Spleen (tissue), 7 donors: Measurements from ENCODE around the gene DYRK1A.

ENCODE experiments used
- POLR2AphosphoS5 ChIP-seq, 3 donors: sonication (generic); formaldehyde crosslinking; IDR thresholded peaks; one replicate each; pipeline ENCODE4 v1.5.1; 2017; ENCODE audit warnings: antibody characterized with exemption in 3 of 3
- TF ChIP-seq, protein P1 (sequence below), 11 experiments: fragments of 200-600 bp in 7 of 11; fragments of 450-650 bp in 4 of 11; sonication (generic) in 4 of 11; IDR thresholded peaks in 8 of 11; conservative IDR thresholded peaks in 3 of 11; 1 replicate in 7 of 11; 2 replicates in 4 of 11; pipeline versions ENCODE4 v1.4.0 to v1.8.0; 2016 to 2021; ENCODE audit warnings: antibody characterized with exemption in 11 of 11, inconsistent platforms in 4 of 11, mild to moderate bottlenecking in 1 of 11
- donor health status: DM: no; HTN: no; CAD: no; lungs with moderate emphysema.
- donor health status: DM: no; HTN: no; CAD: no.
- donor health status: DM: no; HTN: no; CAD: no.

DNA sequence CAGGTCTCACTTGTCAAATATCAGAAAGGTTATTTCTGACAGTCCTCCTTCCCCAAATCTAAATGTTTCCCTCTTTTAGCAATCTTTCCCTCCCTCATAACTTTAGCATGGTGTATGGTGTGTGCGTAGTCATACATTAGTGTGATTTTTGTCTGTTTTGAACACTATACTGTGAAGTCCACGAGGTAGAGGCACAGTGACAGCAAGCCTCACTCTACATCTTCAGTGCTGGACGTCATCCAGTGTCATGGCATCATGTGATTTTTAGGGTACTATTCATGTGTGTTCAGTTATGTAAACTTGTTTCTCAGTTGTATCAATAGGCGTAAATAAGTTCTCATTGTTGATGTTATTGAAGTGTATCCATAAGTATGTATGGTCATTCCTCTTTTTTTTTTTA is 39.1 kb downstream of the DYRK1A start:
- TF ChIP-seq, protein P1, sequence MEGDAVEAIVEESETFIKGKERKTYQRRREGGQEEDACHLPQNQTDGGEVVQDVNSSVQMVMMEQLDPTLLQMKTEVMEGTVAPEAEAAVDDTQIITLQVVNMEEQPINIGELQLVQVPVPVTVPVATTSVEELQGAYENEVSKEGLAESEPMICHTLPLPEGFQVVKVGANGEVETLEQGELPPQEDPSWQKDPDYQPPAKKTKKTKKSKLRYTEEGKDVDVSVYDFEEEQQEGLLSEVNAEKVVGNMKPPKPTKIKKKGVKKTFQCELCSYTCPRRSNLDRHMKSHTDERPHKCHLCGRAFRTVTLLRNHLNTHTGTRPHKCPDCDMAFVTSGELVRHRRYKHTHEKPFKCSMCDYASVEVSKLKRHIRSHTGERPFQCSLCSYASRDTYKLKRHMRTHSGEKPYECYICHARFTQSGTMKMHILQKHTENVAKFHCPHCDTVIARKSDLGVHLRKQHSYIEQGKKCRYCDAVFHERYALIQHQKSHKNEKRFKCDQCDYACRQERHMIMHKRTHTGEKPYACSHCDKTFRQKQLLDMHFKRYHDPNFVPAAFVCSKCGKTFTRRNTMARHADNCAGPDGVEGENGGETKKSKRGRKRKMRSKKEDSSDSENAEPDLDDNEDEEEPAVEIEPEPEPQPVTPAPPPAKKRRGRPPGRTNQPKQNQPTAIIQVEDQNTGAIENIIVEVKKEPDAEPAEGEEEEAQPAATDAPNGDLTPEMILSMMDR (IDR thresholded peaks at IDR 0.05 in 8 of 11, conservative IDR thresholded peaks at IDR 0.05 in 3 of 11) = no peak
- no peak for TF ChIP-seq POLR2AphosphoS5 (IDR thresholded peaks at IDR 0.05)
